GM12801 (cell line): ENCODE measurements around the gene AHCYL2.

ENCODE experiments used
- CTCF ChIP-seq: IDR thresholded peaks from one replicate; pipeline ENCODE4 v1.5.1; 2011; ENCODE audit warnings: control low read depth; ENCODE audit not compliant: insufficient read length; ENCODE audit errors: extremely low read depth

AHCYL2 gene

GRCh38 chr7:129263168-129263567, 38.3 kb downstream of the AHCYL2 start:
- TF ChIP-seq CTCF, result no peak

GRCh38 chr7:129264534-129264933, 39.7 kb downstream of the AHCYL2 start:
- TF ChIP-seq CTCF, result no peak

- TF ChIP-seq CTCF, result no peak
These were observed 40.5 kb downstream of the AHCYL2 start for GRCh38 chr7:129265328-129265727.

GRCh38 chr7:129266181-129266580, 41.4 kb downstream of the AHCYL2 start:
- no peak for TF ChIP-seq CTCF

GRCh38 chr7:129270077-129270476, 45.2 kb downstream of the AHCYL2 start:
- TF ChIP-seq CTCF, result no peak

- no peak for TF ChIP-seq CTCF
These were observed 46.9 kb downstream of the AHCYL2 start for GRCh38 chr7:129271500-129272355.

GRCh38 chr7:129273936-129274335, 49.1 kb downstream of the AHCYL2 start:
- no peak for TF ChIP-seq CTCF

- TF ChIP-seq CTCF, result no peak
These were observed 52.8 kb downstream of the AHCYL2 start for GRCh38 chr7:129277629-129278028.
